Endodermal cell (in vitro differentiated cells): ENCODE data around the gene RNU7-1. TPM values are rescaled to one million over a fixed set of nuclear protein-coding genes. Genes with fewer than 3 reads are reported as not detected.

Source experiments
- DNase-seq: peaks from one replicate; pipeline ENCODE4 v3.0.0-alpha.2; 2017
- H3K27ac ChIP-seq: 2 replicates; pipeline ENCODE4 v1.5.1; 2013; ENCODE audit warnings: mild to moderate bottlenecking, low read depth, low read length, moderate library complexity
- H3K27me3 ChIP-seq: 2 replicates; pipeline ENCODE4 v1.6.1; 2013; ENCODE audit warnings: mild to moderate bottlenecking, low read length, moderate library complexity; ENCODE audit not compliant: insufficient read depth, control insufficient read depth, poor library complexity, severe bottlenecking
- H3K36me3 ChIP-seq: 2 replicates; pipeline ENCODE4 v1.7.0; 2013; ENCODE audit warnings: mild to moderate bottlenecking, low read length, moderate library complexity; ENCODE audit not compliant: control insufficient read depth, insufficient read depth
- H3K4me1 ChIP-seq: one replicate; pipeline ENCODE4 v1.7.0; 2013; ENCODE audit warnings: low read length; ENCODE audit not compliant: control insufficient read depth, insufficient read depth
- H3K4me3 ChIP-seq: 2 replicates; pipeline ENCODE4 v1.5.1; 2013; ENCODE audit warnings: mild to moderate bottlenecking, low read length, moderate library complexity
- H3K9ac ChIP-seq: 2 replicates; pipeline ENCODE4 v1.6.1; 2013; ENCODE audit warnings: mild to moderate bottlenecking, low read length, moderate library complexity; ENCODE audit not compliant: poor library complexity, severe bottlenecking; ENCODE audit errors: extremely low read depth
- H3K9me3 ChIP-seq: 2 replicates; pipeline ENCODE4 v1.6.1; 2013; ENCODE audit warnings: mild to moderate bottlenecking, low read length, moderate library complexity; ENCODE audit not compliant: control insufficient read depth
- H3K27ac Mint-ChIP-seq: 2 replicates; pipeline ENCODE4 v1.8.0; 2020; ENCODE audit warnings: mixed read lengths
- H3K27me3 Mint-ChIP-seq: 2 replicates; pipeline ENCODE4 v1.8.0; 2021; ENCODE audit warnings: mild to moderate bottlenecking, mixed read lengths; ENCODE audit not compliant: insufficient read depth
- H3K36me3 Mint-ChIP-seq: 2 replicates; pipeline ENCODE4 v1.8.0; 2020; ENCODE audit warnings: low read depth, mixed read lengths
- H3K4me1 Mint-ChIP-seq: 2 replicates; pipeline ENCODE4 v1.8.0; 2020; ENCODE audit warnings: mixed read lengths
- H3K4me3 Mint-ChIP-seq: 2 replicates; pipeline ENCODE4 v1.8.0; 2020; ENCODE audit warnings: mild to moderate bottlenecking, moderate library complexity, mixed read lengths
- H3K9me3 Mint-ChIP-seq: 2 replicates; pipeline ENCODE4 v1.8.0; 2020; ENCODE audit warnings: mild to moderate bottlenecking, mixed read lengths
- WGBS, 2 experiments: methylation state at CpG; one replicate each; pipeline versions ENCODE4 v1.1.5 to v1.1.7; 2013; ENCODE audit warnings: missing lambda C conversion rate in 2 of 2, mixed read lengths in 1 of 2; ENCODE audit not compliant: insufficient coverage in 1 of 2, insufficient read length in 1 of 2; 5-methylcytosine and 5-hydroxymethylcytosine counted together
- total RNA-seq, 2 donors: library from RNA; stranded (reverse); fragmentation: NEBNext Ultra II Directional in 1 of 2; extraction: Animal tissue kit (Norgen Biotek cat#: 25700) in 1 of 2; gene quantifications; 2 replicates in 1 of 2; 3 replicates in 1 of 2; pipeline ENCODE4 v1.2.1, GENCODE V29; 2021
- TF ChIP-seq, protein P1 (sequence below): fragments of 200-600 bp; sonication (generic); conservative IDR thresholded peaks from 2 replicates; pipeline ENCODE4 v1.5.0; 2021; ENCODE audit warnings: antibody characterized with exemption, mild to moderate bottlenecking

The RNU7-1 gene
- total RNA-seq, 2 donors from 2014 or later, result not detected

DNA sequence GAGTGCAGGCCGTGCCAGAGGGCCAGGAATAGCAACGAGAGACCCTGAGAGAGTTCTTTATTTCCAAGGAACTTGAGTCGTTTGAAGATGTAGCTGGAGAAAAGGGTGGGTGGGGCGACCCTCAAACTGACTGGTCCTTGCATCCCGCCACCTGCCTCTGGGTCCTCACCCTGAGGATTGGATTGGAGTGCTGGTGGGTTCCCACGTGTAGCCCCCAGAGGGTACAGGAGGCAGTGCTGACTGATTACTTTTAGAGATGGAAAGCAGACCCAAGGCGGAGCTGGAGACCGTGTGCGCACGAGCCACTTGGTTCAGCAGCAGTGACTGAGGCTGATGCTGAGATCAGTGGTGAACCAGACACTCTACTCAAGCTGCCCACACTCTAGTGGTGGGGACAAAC is 34.0 kb downstream of the RNU7-1 start:
- no peaks in the 10 kb centered on the region for H3K27me3 ChIP-seq
- Mint-ChIP-seq H3K9me3 (no peaks in the 10 kb centered on the region), H3K36me3 (peaks cover 90% of the 10 kb centered on the region), H3K27me3 (no peaks in the 10 kb centered on the region), H3K4me3 (no peak overlapping the region), H3K4me1 (no peaks in the 10 kb centered on the region), H3K27ac (peak overlapping the region; percentile 3)
- H3K9ac ChIP-seq, result no peak overlapping the region
- no peak overlapping the region for H3K4me3 ChIP-seq
- H3K4me1 ChIP-seq, result no peaks in the 10 kb centered on the region
- TF ChIP-seq, protein P1, sequence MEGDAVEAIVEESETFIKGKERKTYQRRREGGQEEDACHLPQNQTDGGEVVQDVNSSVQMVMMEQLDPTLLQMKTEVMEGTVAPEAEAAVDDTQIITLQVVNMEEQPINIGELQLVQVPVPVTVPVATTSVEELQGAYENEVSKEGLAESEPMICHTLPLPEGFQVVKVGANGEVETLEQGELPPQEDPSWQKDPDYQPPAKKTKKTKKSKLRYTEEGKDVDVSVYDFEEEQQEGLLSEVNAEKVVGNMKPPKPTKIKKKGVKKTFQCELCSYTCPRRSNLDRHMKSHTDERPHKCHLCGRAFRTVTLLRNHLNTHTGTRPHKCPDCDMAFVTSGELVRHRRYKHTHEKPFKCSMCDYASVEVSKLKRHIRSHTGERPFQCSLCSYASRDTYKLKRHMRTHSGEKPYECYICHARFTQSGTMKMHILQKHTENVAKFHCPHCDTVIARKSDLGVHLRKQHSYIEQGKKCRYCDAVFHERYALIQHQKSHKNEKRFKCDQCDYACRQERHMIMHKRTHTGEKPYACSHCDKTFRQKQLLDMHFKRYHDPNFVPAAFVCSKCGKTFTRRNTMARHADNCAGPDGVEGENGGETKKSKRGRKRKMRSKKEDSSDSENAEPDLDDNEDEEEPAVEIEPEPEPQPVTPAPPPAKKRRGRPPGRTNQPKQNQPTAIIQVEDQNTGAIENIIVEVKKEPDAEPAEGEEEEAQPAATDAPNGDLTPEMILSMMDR, result no peak
- WGBS, 2 experiments, result 93 to 96% methylated on average over 5 to 10 of the region's 10 CpGs
- no peaks in the 10 kb centered on the region for H3K9me3 ChIP-seq
- no peak for DNase-seq
- H3K36me3 ChIP-seq, result peaks cover 71% of the 10 kb centered on the region
- H3K27ac ChIP-seq, result no peak overlapping the region

DNA sequence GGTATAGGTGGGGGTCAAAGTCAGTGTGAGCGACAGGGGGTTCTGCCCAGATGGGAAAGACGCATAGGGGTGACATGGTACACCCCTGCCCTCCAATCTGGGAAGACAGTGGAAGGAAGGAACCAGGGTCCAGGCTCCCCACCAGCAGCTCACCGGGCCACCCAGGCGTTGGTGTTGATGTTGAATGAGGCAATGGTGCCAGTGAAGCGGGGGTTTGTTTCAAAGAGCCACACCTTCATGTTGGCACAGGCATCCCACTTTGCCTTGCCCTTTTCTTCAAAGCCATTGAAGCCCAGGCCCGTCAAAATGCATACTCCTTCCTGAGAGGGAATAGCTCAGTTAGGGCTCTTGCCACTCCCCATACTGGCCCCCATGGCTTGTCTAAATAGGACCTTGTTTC is 34.6 kb downstream of the RNU7-1 start:
- peaks cover 75% of the 10 kb centered on the region for H3K36me3 ChIP-seq
- no peak for DNase-seq
- peaks cover 90% of the 10 kb centered on the region for H3K36me3 Mint-ChIP-seq
- no peak overlapping the region for H3K4me3 Mint-ChIP-seq
- no peak overlapping the region for H3K9ac ChIP-seq
- no peaks in the 10 kb centered on the region for H3K4me1 Mint-ChIP-seq
- no peak overlapping the region for H3K27ac ChIP-seq
- H3K9me3 ChIP-seq, result no peaks in the 10 kb centered on the region
- no peaks in the 10 kb centered on the region for H3K27me3 ChIP-seq
- no peaks in the 10 kb centered on the region for H3K27me3 Mint-ChIP-seq
- no peaks in the 10 kb centered on the region for H3K4me1 ChIP-seq
- H3K9me3 Mint-ChIP-seq, result no peaks in the 10 kb centered on the region
- no peak overlapping the region for H3K4me3 ChIP-seq
- H3K27ac Mint-ChIP-seq, result peak overlapping the region; percentile 28
- TF ChIP-seq, protein P1, result no peak
- WGBS, 2 experiments, result 87 to 96% methylated on average over 3 to 6 of the region's 6 CpGs

DNA sequence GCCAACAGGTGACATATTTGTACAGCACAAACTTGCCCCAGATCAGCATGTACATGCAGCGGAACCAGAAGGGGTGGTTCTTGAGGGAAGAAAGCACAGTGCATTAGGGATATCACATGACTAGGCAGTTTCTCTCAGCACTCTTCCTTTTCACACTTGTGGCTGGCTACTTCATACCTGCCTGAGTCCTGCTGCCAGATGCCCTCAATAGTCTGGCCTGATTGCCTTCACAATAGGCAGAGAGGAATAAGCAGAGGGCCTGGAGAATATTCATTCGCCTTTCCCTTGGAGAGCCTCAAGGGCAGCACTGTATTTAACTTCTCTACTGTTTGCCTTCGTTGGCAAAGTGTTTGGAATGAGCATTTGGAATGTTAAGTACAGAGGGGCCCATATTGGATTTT is 35.0 kb downstream of the RNU7-1 start:
- Mint-ChIP-seq H3K4me1 (no peaks in the 10 kb centered on the region), H3K36me3 (peaks cover 87% of the 10 kb centered on the region), H3K9me3 (no peaks in the 10 kb centered on the region), H3K27ac (peak overlapping the region; percentile 28), H3K4me3 (no peak overlapping the region), H3K27me3 (no peaks in the 10 kb centered on the region)
- no peaks in the 10 kb centered on the region for H3K27me3 ChIP-seq
- H3K9me3 ChIP-seq, result no peaks in the 10 kb centered on the region
- DNase-seq, result no peak
- H3K9ac ChIP-seq, result no peak overlapping the region
- H3K27ac ChIP-seq, result no peak overlapping the region
- TF ChIP-seq, protein P1, result no peak
- no peaks in the 10 kb centered on the region for H3K4me1 ChIP-seq
- H3K36me3 ChIP-seq, result peaks cover 79% of the 10 kb centered on the region
- WGBS, 2 experiments, result 93 to 94% methylated on average over 3 of the region's 3 CpGs
- H3K4me3 ChIP-seq, result no peak overlapping the region
